Panc1 (cell line): Measurements from ENCODE around the gene GNB1.

Source experiments
- CTCF ChIP-seq: fragments of 450-650 bp; IDR thresholded peaks from 2 replicates; pipeline ENCODE4 v1.5.1; 2017; ENCODE audit warnings: mild to moderate bottlenecking
- REST ChIP-seq, 2 experiments: IDR thresholded peaks; 2 replicates each; pipeline ENCODE4 v1.6.1; 2011 to 2012; ENCODE audit warnings: low read depth in 2 of 2, control low read depth in 1 of 2, low read length in 1 of 2, mild to moderate bottlenecking in 1 of 2, moderate library complexity in 1 of 2; ENCODE audit not compliant: insufficient read depth in 1 of 2
- SIN3A ChIP-seq: IDR thresholded peaks from 2 replicates; pipeline ENCODE4 v1.6.1; 2012; ENCODE audit warnings: low read depth, mild to moderate bottlenecking, low read length, moderate library complexity, borderline replicate concordance; ENCODE audit not compliant: insufficient read depth

- TF ChIP-seq CTCF: no peak
- TF ChIP-seq SIN3A: no peak
- TF ChIP-seq REST (IDR thresholded peaks at IDR 0.05; ENCODE audit: insufficient read depth in 1 of 2, low read depth in 2 of 2, low read length in 1 of 2): no peak
Observed at GRCh38 chr1:1895456-1896336, 4.8 kb upstream of the GNB1 start.
